PC-9 (cell line): ENCODE data around the gene MR1. TPM values are rescaled to one million over a fixed set of nuclear protein-coding genes. Genes with fewer than 3 reads are reported as not detected.

Source experiments
- BruUV-seq: library from RNA; stranded (reverse); fragments of 400-500 nt; replicated peaks from 2 replicates; lab custom pipeline; 2021; lab: Mats Ljungman, UMichigan
- CTCF ChIA-PET: fragments of 300-600 bp; sonication (Branson Sonifier 250); formaldehyde crosslinking; loops from one replicate; lab custom pipeline; 2022; ENCODE audit warnings: antibody characterized with exemption; lab: Charles Lee
- POLR2A ChIA-PET: fragments of 300-600 bp; sonication (Branson Sonifier 250); formaldehyde crosslinking; loops from one replicate; lab custom pipeline; 2022; ENCODE audit warnings: antibody characterized with exemption; ENCODE audit not compliant: unreplicated experiment; lab: Charles Lee
- DNase-seq, 2 experiments: peaks; one replicate each; pipeline versions ENCODE4 v3.0.0 to v3.0.0-alpha.2; 2015 to 2022; ENCODE audit warnings: mixed read lengths in 1 of 2
- H2AFZ ChIP-seq: fragments of 200-600 bp; sonication (generic); 2 replicates; pipeline ENCODE4 v1.8.1; 2017; ENCODE audit warnings: antibody characterized with exemption
- H3F3A ChIP-seq: fragments of 200-600 bp; sonication (generic); 2 replicates; pipeline ENCODE4 v1.8.1; 2017; ENCODE audit warnings: antibody characterized with exemption, mild to moderate bottlenecking, low read depth; ENCODE audit not compliant: insufficient read depth
- H3K27ac ChIP-seq: fragments of 200-600 bp; sonication (generic); 2 replicates; pipeline ENCODE4 v1.6.1; 2016; ENCODE audit warnings: mixed run types
- H3K27me3 ChIP-seq: fragments of 200-600 bp; sonication (generic); 2 replicates; pipeline ENCODE4 v1.6.1; 2016; ENCODE audit warnings: low read depth, mixed run types; ENCODE audit not compliant: insufficient read depth
- H3K36me3 ChIP-seq: fragments of 200-600 bp; sonication (generic); 2 replicates; pipeline ENCODE4 v1.6.1; 2016; ENCODE audit warnings: low read depth, mixed run types
- H3K4me1 ChIP-seq: fragments of 200-600 bp; sonication (generic); replicated peaks from 2 replicates; pipeline ENCODE4 v1.6.1; 2016; ENCODE audit warnings: mixed run types; ENCODE audit not compliant: insufficient read depth
- H3K4me2 ChIP-seq: fragments of 200-600 bp; sonication (generic); 2 replicates; pipeline ENCODE4 v1.6.1; 2017; ENCODE audit warnings: mixed run types
- H3K4me3 ChIP-seq: fragments of 200-600 bp; sonication (generic); 2 replicates; pipeline ENCODE4 v1.6.1; 2016; ENCODE audit warnings: mixed run types
- H3K79me2 ChIP-seq: fragments of 200-600 bp; sonication (generic); 2 replicates; pipeline ENCODE4 v1.6.1; 2017; ENCODE audit warnings: low read depth, mixed run types
- H3K9me2 ChIP-seq: fragments of 200-600 bp; sonication (generic); 2 replicates; pipeline ENCODE4 v1.8.1; 2017; ENCODE audit warnings: mild to moderate bottlenecking; ENCODE audit not compliant: insufficient read depth
- H3K9me3 ChIP-seq: fragments of 200-600 bp; sonication (generic); 2 replicates; pipeline ENCODE4 v1.8.1; 2016; ENCODE audit warnings: low read depth; ENCODE audit not compliant: insufficient read depth
- H4K20me1 ChIP-seq: fragments of 200-600 bp; sonication (generic); 2 replicates; pipeline ENCODE4 v1.8.1; 2017; ENCODE audit not compliant: insufficient read depth
- CTCF ChIP-seq: fragments of 200-600 bp; sonication (generic); conservative IDR thresholded peaks from 2 replicates; pipeline ENCODE4 v1.6.1; 2017; ENCODE audit warnings: mixed run types, antibody characterized with exemption, mild to moderate bottlenecking, moderate library complexity
- EZH2 ChIP-seq: fragments of 200-600 bp; sonication (generic); IDR thresholded peaks from 2 replicates; pipeline ENCODE4 v1.8.0; 2017; ENCODE audit warnings: antibody characterized with exemption, low read depth
- intact Hi-C: fragments of 100-400 bp; cut with micrococcal nuclease; formaldehyde crosslinking; loops from one replicate; pipeline ENCODE4 v1.10.0; 2022; ENCODE audit not compliant: unreplicated experiment
- total RNA-seq: library from RNA; stranded (reverse); gene quantifications from 2 replicates; pipeline ENCODE4 v1.2.3, GENCODE V29; 2021

MR1 gene
- total RNA-seq, 1 experiment from 2014 or later = 15.5 TPM

- Histone ChIP-seq H3F3A (peaks cover 8% of the 10 kb centered on the region; the same call in 1 of the 2 replicates), H3K4me2 (peak overlapping the region; percentile 83), H4K20me1 (peaks cover 36% of the 10 kb centered on the region), H3K27me3 (no peaks in the 10 kb centered on the region), H3K79me2 (peaks cover 53% of the 10 kb centered on the region), H3K4me1 (peaks cover 18% of the 10 kb centered on the region), H3K4me3 (peak overlapping the region; percentile 63), H3K36me3 (0 out of 2 replicates have a peak, but pooled peaks cover 5% of the 10 kb centered on the region), H3K9me3 (no peaks in the 10 kb centered on the region), H2AFZ (peak overlapping the region; percentile 73; the same call in 1 of the 2 replicates), H3K9me2 (no peaks in the 10 kb centered on the region), H3K27ac (peak overlapping the region; percentile 62)
- ChIA-PET POLR2A (interaction anchor here (0.6 kb wide), 2 partner anchors 37 to 96 kb away, joined by 3 to 5 read pairs; no protein-coding TSS in a partner anchor), CTCF (interaction anchor here (0.6 to 1.3 kb wide), 3 partner anchors 83 to 144 kb away, joined by 4 to 12 read pairs (median 7); no protein-coding TSS in a partner anchor)
- TF ChIP-seq EZH2 (no peak), CTCF (no peak)
- BruUV-seq = no TSS peak
- DNase-seq = peak; percentile 54 to 64
- intact Hi-C loops = loop anchor here (1.0 to 5.0 kb wide), 4 partner anchors 66 to 135 kb away; partner anchors contain the start of gene IER5
Observed at GRCh38 chr1:181021811-181022434, 11.9 kb upstream of the MR1 start.

- peak overlapping the region; percentile 40 for H3K27ac ChIP-seq
- no peak for DNase-seq
- H3K9me3 ChIP-seq = no peaks in the 10 kb centered on the region; the same call in 1 of the 2 replicates
- no peaks in the 10 kb centered on the region for H3K27me3 ChIP-seq
- H3F3A ChIP-seq = peaks cover 8% of the 10 kb centered on the region; the same call in 1 of the 2 replicates
- peaks cover 8% of the 10 kb centered on the region; the same call in 1 of the 2 replicates for H3K9me2 ChIP-seq
- peaks cover 18% of the 10 kb centered on the region for H3K4me1 ChIP-seq
- intact Hi-C loops = loop anchor here (5.0 kb wide), 2 partner anchors 131 to 134 kb away; no protein-coding TSS in a partner anchor
- CTCF ChIA-PET = interaction anchor here (0.6 to 1.5 kb wide), 3 partner anchors 58 to 142 kb away, joined by 5 to 6 read pairs (median 5); no protein-coding TSS in a partner anchor
- no peak for TF ChIP-seq EZH2
- TF ChIP-seq CTCF = no peak
- TSS peak; percentile 54 for BruUV-seq
- H4K20me1 ChIP-seq = peaks cover 30% of the 10 kb centered on the region
- H2AFZ ChIP-seq = no peak overlapping the region; the same call in 1 of the 2 replicates
- POLR2A ChIA-PET = interaction anchor here (0.6 to 0.7 kb wide), 7 partner anchors 11 to 1235 kb away, joined by 3 to 5 read pairs (median 3); no protein-coding TSS in a partner anchor
- 0 out of 2 replicates have a peak, but pooled peaks cover 5% of the 10 kb centered on the region for H3K36me3 ChIP-seq
- H3K4me3 ChIP-seq = peak overlapping the region; percentile 45; the same call in 1 of the 2 replicates
- peak overlapping the region; percentile 76 for H3K4me2 ChIP-seq
- peaks cover 40% of the 10 kb centered on the region for H3K79me2 ChIP-seq
Observed at GRCh38 chr1:181023265-181024057, 10.3 kb upstream of the MR1 start.

GRCh38 chr1:181028196-181028595, 5.6 kb upstream of the MR1 start:
- intact Hi-C loops = no loop called here
- no TSS peak for BruUV-seq
- H3K4me2 ChIP-seq = no peak overlapping the region
- no peaks in the 10 kb centered on the region for H3K79me2 ChIP-seq
- H2AFZ ChIP-seq = no peak overlapping the region
- H3K36me3 ChIP-seq = no peaks in the 10 kb centered on the region
- H3K4me3 ChIP-seq = no peak overlapping the region
- no peaks in the 10 kb centered on the region for H3F3A ChIP-seq
- no peaks in the 10 kb centered on the region for H3K27me3 ChIP-seq
- peaks cover 8% of the 10 kb centered on the region; the same call in 1 of the 2 replicates for H3K9me2 ChIP-seq
- no peaks in the 10 kb centered on the region for H4K20me1 ChIP-seq
- H3K27ac ChIP-seq = no peak overlapping the region
- peaks cover 10% of the 10 kb centered on the region for H3K4me1 ChIP-seq
- ChIA-PET POLR2A (no interaction called here), CTCF (no interaction called here)
- H3K9me3 ChIP-seq = no peaks in the 10 kb centered on the region; the same call in 1 of the 2 replicates
- no peak for DNase-seq
- TF ChIP-seq EZH2 (no peak), CTCF (no peak)
